D341Med (cell line): ENCODE measurements around the gene SAC3D1.

Experiments used
- DNase-seq: peaks from one replicate; pipeline ENCODE4 v3.0.0; 2012; ENCODE audit warnings: low spot score

The SAC3D1 gene

DNA sequence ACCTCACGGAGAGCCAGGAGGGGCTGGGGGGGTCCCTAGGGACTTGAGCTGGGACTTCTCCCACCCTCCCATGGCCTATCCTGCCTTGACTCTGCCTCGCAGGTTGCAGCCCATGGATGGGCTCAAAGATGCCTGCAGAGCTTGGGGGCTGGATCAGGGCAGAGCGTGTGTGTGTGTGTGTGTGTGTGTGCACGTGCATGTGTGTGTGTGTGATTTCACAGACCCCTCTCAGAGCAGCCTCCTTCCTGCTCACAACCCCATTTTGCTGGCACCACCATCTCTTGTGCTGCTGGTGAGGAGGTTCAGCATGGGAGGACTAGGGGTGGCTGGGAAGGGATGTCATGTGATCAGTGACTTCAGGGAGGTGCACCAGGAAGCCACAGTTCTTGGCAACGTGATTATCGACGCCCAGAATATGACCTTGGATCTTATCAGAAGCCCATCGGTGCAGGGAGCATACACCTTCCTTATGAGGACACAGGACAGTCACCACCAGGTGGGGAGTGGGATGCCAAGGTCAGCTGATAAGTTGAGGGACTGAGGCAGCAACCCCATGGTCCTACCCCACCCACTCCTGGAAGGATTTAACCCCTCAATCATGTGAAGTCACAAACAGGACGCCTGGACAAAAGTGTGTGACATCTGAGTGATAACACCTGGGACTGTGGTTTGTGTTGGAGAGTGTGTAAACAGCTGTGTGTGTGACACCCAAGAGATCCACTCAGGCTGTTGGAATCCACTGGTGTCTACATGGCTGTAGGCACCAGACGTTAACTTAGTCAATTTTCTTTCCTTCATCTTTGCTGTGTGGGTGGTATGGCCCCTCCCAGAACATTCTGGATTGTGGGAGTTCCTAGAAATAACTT lies 19.2 kb downstream of the SAC3D1 start:
- DNase-seq, result no peak

DNA sequence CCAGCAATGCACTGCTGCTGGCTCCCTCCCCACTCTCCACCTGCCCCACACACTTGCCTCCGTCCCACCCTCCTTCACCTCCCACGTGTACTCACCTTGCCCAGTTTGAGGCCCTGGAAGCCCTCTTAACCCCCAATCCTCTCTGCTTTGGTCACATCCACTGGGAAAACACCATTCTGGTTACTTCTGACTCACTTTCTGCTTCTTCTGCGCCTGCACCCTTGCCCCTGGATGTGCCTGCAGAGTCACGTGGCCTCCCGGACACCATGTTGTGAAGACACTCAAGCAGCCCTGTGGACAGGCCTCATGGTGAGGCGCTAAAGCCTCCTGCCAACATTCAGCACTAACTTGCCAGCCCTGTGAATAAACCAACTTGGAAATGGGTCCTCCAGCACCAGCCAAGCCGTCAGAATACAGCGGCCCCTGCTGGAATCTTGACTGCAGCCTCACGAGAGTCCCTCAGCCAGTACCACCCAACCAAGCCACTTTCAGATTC lies 20.0 kb downstream of the SAC3D1 start:
- no peak for DNase-seq

DNA sequence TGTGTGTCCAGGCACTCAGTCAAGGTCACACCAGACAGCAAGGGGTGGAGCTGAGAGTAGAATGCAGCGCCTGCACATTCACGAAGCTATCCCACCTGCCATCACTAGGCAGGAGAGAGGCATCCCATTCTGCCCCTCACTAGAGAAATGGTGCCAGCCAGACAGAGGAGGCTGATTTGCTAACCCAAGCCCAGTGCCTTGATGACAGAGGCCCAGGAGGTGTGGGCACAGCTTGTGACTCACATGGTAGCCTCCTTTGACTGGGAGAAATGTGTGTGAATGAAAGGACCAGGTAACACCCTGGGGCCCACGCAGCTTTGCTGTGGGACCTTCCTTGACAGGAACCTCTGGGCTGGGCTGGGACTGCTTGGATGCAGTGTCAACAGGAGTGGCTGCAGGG lies 22.5 kb downstream of the SAC3D1 start:
- no peak for DNase-seq

DNA sequence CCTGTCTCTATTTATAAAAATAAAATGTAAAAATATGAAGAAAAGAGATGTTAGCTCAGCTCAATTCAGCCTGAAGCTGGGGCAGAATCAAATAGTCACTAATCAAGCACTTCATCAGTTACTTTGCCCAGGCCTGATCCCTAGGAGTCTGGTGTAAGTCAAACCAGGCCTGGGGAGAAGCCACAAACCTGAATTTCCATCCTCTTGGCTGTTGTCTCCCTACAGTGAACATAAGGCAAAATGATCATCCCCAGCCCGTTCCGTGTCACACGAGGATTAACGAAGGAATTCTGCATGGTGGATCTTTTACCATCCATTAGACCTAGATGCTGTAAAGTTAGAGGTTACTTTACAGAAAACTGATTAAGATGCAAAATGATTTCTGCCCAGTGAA lies 23.8 kb downstream of the SAC3D1 start:
- DNase-seq, result no peak

DNA sequence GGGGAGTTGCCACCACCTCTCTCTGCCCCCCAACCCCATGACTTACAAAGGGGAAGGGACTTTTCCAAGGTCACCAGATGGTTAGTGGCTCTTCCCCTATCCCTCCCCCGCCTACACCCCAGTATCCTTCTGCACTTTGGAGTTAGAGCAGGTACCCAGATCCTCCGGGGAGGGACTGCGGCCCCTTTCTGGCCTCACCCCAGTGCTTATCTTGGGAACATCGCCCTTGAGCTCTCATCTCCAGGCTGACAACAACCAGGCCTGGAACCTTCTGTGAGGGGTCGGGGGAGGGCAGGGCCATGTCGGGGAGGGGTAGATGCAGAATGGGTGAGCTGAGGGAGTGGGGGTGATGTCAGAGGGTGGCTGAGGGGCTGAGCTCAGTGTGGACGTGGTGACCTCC lies 24.8 kb downstream of the SAC3D1 start:
- DNase-seq, result no peak

DNA sequence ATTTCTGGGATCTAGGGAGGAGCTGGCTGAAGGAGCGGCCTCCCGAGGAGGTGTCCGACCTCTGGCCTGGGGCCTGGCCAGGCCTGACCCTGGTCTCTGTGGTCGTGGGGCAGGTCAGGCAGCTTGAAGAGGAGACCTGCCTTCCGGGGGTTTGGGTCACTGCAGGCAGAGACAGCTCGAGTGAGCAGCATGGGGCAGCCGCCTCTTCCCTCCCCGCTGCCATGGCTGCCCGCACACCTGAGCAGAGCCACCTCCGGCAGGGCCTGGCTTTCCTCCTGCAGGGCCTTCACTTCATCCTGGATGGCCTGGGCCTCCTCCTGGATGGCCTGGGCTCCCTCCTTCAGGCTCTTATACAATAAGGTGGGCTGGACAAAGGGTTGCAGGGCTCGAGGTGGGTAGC lies 25.3 kb downstream of the SAC3D1 start:
- no peak for DNase-seq

DNA sequence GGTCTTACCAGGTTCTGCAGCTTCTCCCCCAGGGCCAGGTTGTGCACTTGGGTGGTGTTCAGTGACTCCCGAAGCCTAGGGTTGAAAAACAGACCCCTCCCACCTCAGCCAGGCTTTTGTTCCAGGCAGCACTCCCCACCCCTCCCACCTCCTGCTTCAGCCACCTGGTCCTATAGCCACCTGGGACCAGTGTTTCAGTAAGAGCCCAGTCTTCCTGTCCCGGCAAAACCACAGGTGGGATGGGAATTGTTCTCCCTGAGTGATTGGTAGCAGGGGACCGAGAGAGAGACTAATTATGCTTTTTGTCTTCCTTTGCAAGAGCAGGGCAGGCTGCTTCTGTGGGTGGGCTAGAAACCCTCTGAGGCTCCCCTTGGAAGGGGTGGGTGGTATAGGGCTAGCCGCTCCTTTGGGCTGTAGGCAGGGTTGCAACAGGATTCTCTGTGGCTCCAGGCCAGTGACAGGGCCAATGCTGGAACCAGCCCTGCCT lies 25.8 kb downstream of the SAC3D1 start:
- DNase-seq, result no peak

DNA sequence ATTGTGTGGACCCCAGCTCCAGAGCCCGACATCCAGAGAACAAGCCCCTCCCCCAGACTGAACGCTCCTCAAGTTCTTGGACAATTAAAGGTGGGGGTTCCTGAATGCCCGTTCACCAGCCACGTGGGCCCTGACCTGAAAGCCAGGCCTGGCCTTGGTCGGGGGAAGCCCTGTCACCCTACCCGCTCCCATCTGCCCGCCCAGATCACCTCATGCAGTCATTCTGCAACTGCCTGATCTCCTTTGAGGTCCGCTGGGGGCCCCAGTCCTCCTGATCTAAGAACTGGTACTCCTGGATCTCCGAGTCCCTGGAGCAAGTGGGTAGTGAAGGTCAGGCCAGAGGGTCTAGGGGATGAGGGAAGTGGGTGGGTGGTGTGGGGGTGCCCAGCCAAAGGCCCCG lies 26.4 kb downstream of the SAC3D1 start:
- DNase-seq, result peak; percentile 9

DNA sequence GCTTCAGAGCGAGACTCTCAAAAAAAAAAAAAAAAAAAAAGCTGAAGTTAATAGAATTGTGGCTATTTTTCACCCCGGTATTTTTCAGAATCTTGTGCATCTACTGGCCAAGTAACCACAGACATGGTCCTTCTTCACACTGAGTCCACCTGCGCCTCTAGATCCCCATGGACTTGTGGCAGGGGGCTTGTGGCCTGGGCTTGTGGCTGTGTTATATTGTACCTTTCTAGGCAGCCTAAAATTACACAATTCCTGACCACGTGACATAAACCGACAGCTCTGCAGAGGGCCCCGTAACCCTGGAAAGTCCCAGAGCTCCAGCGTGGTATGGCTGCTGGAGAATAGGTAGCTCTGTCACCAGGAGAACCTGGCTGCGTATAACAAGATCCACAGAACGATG lies 28.2 kb downstream of the SAC3D1 start:
- peak; percentile 4 for DNase-seq

DNA sequence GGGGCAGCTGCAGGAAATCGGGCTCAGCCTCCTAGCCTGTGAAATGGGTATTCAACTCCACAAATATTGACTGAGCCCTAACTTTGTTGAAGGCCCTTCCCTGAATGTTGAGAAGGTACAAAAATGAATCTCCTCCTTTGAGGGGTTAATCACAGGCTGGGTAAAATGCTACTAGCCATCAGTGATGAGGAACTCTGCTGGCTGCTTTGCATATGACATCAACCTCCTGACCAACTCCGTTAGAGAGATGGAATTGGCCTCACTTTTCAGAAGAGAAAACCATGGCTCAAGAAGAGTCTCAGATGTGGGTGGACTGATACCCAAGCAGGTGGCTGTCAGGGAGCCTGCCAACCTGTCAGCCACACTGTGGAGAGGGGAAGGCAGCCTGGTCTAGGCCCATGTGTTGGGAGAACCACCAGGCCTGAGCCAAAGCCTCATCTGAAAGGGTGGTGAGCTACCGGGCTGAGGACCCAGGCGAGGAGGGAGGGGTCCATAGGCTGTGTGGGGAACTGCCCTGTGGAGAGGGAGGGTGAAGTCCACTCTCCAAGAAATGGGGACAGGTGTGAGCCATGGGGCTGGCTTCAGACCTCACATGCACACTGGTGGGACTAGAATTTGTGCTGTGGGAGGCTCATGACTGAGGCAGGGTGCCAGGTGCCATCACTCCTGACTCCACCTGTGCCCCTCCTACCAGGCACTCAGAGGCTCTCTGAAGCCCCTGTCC lies 31.1 kb downstream of the SAC3D1 start:
- no peak for DNase-seq

DNA sequence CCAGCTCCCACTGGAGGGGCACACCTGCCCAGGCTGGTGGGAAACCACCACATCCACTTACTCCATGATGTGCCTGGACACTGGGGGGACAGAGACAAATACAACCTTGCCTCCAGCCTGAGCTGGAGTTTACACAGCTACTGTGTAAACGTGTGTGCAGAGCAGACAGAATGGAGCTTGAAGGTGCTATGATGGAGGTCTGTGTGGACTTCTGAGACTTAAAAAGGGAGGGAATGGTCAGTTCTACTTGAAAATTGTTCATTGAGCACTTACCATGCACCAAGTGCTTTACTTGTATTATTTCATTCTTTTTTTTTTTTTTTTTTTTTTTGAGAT lies 31.6 kb downstream of the SAC3D1 start:
- DNase-seq, result no peak

DNA sequence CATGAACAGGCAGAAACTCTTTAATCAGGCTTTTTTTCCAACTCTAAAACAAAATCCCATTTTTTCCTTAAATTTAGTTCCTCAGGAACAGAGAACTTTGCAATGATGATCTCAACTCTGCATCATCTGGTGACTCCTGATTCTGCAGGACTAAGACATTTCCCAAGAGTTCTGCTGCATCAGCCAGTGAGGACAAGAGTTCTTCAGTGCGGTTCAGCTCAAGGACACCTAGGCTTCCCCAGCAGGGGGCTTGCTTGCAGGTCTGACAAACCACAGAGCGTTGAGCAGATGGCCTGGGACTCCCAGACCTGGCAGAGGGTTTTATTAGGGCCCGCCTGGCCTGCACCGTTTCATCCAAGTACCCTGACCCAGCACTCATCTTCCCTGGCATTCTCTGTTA lies 36.4 kb downstream of the SAC3D1 start:
- DNase-seq, result peak; percentile 56

DNA sequence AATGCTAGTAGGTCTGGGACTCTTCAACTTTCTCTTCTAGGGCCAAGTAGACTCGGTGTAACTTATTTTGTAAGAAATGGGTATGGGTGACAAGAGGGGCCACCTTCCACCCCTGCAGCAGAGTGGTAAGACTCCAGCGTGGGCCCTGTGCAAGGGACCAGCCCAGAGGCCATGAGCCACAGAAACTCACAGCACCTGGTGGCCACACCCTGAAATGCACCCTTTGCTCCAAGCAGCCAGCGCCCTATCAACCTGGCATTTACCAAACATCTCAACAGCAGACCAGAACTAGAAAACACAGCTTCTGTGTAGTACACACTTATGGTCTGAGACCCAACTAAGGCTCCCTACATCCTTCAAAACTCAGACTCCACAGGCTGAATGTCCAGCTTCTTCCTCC lies 37.1 kb downstream of the SAC3D1 start:
- peak; percentile 82 for DNase-seq

DNA sequence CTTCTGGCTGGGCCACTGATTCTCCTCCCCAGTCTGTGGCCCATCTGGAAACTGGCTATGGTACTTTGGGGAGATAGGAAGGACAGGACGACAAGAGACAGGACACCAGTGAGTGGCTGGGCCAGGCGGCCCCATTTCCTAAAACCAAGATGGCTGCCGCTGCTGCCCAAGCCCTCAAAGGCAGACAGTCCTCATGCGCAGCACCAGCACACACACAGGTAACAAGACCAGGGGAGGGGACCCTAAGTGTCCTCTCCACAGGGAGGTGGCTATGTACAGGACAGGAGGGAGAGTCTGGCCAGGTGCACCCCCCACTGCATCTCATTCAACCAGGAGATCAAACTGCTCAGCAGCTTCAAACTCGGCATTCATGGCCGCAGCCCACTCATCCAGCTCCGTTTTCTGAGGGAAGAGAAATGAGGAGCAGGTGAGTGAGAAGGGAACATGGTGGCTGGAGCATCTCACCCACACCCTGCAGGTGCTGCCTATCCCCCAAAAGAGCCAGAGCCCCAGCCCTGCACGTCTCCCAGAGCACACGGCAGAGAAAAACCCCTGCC lies 37.9 kb downstream of the SAC3D1 start:
- no peak for DNase-seq

DNA sequence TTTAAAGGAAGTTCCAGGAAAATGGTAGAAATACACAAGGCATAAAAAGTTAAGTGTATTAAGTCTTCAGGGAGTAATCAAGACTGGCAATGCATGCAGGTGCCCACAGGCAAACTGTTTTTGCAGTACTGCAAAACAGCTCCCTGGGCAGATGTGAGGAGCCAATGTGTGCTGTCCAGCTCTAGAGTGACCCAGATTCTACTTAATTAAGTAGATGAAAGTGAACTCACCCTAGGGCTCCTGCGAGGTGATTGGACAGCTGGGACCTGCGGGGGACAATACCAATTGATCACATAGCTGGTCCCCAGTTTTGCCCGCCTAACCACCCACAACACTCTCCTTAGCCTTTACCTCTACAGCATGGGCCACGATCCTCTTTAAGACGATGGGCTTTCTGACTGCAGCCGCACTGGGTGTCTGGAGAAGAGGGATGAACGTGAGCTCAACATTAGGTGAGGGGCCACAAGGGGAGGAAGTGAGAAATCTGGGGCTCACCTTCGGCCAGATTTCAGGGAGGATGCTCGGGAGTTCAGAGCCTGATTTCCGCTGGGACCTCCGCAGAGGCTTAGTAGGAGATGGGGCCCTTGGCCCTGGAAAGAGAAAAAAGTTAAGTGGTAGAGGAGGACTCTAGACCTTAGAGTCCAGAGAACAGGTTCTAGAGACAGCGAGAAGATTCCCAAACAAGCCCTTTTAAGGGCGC lies 42.3 kb downstream of the SAC3D1 start:
- DNase-seq, result no peak

DNA sequence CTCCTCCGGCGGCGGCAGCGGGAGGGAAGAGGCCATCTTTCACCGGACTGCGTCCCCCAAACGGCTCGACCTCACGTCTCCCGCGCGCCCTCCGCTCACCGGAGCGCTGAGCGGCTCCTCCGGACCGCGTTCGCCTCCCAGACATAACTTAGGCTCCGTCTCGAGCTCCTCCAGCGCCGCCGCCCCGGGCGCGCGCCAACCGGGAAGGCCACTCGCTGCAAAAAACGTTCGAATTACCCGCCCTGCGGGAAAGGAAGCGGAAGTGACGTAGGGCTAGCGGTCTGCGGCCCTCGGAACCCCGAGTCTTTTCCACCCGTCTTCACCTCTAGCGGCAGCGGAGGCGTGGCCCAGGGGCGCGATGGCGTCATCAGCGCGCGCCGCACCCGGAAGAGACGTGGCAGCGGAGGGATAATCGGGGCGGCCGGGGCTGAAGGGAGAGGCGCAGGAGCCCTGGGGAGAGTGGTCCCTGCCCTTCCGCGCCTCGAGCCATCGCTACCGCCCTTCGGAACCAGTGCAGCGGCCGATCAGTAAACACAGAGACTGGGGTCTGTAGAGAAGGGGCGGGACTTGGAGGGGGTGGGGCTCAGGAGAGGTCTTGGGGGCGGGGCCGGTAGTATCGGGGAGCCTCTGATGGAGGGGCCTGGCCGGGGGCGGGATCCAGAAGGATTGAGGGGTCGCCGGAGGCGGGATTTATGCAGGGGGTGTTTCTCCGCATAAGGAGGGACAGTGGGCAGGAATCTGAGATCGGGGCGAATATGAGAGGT lies 43.0 kb downstream of the SAC3D1 start, which contains the start of the genes CDCA5 and ZFPL1:
TSS of gene CDCA5 (minus strand) at position 207 of the 764 bp plus-strand sequence. CDS start at position 145, 62 bp downstream.
TSS of gene ZFPL1 (plus strand) at position 389 of the 764 bp plus-strand sequence. CDS start 477 bp downstream, outside the sequence.
- peak; percentile 99 for DNase-seq

DNA sequence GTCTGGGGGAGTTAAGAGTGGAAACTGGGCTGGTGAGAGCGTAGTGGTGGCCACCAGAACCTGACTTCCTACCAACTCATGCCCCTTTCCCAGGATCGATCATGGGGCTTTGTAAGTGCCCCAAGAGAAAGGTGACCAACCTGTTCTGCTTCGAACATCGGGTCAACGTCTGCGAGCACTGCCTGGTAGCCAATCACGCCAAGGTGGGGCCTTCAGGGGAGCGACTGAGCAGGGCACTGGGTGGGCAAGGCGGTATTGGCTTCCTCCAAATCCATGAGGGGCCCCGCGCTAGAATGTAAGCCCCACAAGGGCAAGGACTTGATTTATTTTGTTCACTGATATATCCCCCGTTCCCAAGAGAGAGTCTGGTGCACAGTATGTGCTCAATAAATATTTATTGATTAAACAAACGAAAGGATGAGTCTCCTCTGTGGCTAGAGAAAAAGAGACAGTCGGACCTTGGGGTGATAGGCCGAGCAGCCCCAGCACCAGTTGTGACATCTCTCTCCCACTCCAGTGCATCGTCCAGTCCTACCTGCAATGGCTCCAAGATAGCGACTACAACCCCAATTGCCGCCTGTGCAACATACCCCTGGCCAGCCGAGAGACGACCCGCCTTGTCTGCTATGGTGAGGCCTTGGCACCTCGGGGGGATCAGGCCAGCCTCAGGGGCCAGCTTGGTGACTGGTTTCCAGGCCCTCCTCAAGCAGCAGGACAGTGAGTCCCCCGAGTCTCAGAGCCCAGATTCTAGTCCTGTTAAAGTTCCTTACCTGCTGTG lies 43.8 kb downstream of the SAC3D1 start:
- no peak for DNase-seq

DNA sequence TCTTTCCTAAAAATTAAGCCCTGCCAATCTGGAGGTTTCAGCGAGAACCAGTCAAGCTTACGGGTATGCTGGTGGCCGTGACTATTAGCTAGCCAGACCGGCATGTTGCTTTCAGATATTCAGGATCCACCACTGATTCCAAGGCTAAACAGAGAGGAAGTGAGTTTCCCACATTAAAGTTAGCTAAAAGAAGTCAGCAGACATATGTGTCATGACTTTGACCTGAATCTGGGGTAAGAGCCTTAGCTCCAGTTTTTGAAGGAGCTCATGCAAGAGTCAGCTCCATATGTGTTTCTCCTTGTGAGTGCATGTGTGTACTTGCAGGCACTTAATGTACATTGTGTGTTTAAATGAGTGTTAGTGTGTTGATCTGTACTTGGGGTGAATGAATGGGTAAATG lies 44.4 kb downstream of the SAC3D1 start:
- DNase-seq, result no peak

DNA sequence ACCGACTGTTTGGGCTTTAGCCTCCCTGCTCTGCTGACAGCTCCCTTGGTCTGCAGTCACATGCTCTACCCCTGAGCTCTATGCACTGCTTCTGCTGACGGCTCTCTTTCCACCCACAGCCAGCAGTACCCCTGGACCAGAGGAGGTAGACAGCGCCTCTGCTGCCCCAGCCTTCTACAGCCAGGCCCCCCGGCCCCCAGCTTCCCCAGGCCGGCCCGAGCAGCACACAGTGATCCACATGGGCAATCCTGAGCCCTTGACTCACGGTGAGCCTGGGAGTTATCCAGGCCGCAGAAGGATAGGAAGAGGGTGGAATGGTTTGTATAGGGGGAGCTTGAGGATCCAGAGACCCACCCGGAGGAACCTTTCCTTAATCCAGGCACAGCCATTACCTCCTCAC lies 45.8 kb downstream of the SAC3D1 start:
- no peak for DNase-seq

DNA sequence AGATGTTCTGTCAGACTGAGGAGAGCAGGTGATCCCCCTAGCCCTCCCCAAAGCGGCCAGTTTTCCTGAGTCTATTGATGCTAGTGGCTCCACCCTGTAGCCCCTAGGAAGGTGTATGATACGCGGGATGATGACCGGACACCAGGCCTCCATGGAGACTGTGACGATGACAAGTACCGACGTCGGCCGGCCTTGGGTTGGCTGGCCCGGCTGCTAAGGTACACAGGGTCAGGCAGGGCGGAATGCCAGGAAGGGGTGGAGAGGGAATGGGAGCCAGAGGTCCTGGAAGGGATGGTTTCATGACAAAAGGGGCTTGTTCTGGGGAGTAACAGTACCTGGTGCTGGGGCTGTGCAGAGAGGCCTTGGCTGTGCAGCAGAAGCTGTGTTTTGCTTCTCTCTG lies 46.2 kb downstream of the SAC3D1 start:
- DNase-seq, result no peak

DNA sequence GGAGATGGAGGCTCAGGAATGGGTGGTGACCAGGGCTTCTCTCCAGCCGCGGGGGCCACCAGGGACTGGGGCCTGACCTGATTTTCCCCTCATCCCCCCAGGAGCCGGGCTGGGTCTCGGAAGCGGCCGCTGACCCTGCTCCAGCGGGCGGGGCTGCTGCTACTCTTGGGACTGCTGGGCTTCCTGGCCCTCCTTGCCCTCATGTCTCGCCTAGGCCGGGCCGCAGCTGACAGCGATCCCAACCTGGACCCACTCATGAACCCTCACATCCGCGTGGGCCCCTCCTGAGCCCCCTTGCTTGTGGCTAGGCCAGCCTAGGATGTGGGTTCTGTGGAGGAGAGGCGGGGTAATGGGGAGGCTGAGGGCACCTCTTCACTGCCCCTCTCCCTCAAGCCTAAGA lies 46.8 kb downstream of the SAC3D1 start:
- DNase-seq, result no peak
